ENCODE data around the gene PAH. TPM values are rescaled to one million over a fixed set of nuclear protein-coding genes. Genes with fewer than 3 reads are reported as not detected.

The PAH gene
- total RNA-seq, result under 1 TPM in 1 of 2 donors, not detected in 1; 0.25 TPM

- Mint-ChIP-seq H3K27me3 (ENCODE audit: low read depth) (peaks cover 32% of the 10 kb centered on the region), H3K9me3 (no peaks in the 10 kb centered on the region), H3K4me1 (ENCODE audit: low read depth) (peaks cover 6% of the 10 kb centered on the region), H3K4me3 (peak within 1 kb of the TSS; percentile 67 to 77), H3K27ac (peak within 1 kb of the TSS; percentile 38), H3K36me3 (ENCODE audit: insufficient read depth in 2 of 2) (no peaks in the 10 kb centered on the region)
- ATAC-seq (replicated peaks in 1 of 2), result peak; percentile 72 to 77
- peak; percentile 19 to 25 for DNase-seq
Observed at GRCh38 chr12:102917026-102917787, at the start of gene PAH. TSS of gene PAH (minus strand) at chr12:102917244. CDS start at chr12:102917130, 114 bp downstream.

- peaks cover 37% of the 10 kb centered on the region for H3K4me1 Mint-ChIP-seq (ENCODE audit: low read depth)
- DNase-seq (no peak), ATAC-seq (replicated peaks in 1 of 2) (no peak)
- H3K27ac Mint-ChIP-seq, result no peak overlapping the region
- peaks cover 11% of the 10 kb centered on the region in 2 donors for H3K36me3 Mint-ChIP-seq (ENCODE audit: insufficient read depth in 2 of 2)
- H3K27me3 Mint-ChIP-seq (ENCODE audit: low read depth), result peaks cover 96% of the 10 kb centered on the region
- H3K4me3 Mint-ChIP-seq, result no peak overlapping the region
- peaks cover 0 to 3% of the 10 kb centered on the region in 2 donors for H3K9me3 Mint-ChIP-seq
Observed at GRCh38 chr12:102966200-102966863, 49.3 kb upstream of the PAH start.

- Mint-ChIP-seq H3K9me3 (peaks cover 0 to 3% of the 10 kb centered on the region in 2 donors), H3K4me3 (peak overlapping the region; percentile 74 to 90), H3K27ac (no peak overlapping the region), H3K4me1 (ENCODE audit: low read depth) (peaks cover 40% of the 10 kb centered on the region), H3K27me3 (ENCODE audit: low read depth) (peaks cover 96% of the 10 kb centered on the region), H3K36me3 (ENCODE audit: insufficient read depth in 2 of 2) (peaks cover 11% of the 10 kb centered on the region in 2 donors)
- DNase-seq (no peak), ATAC-seq (replicated peaks in 1 of 2) (peak in 1 of 2 donors; percentile 7)
Observed at GRCh38 chr12:102965281-102966155, 48.5 kb upstream of the PAH start.

- H3K4me3 Mint-ChIP-seq, result peak overlapping the region; percentile 74 to 90
- peaks cover 11% of the 10 kb centered on the region in 2 donors for H3K36me3 Mint-ChIP-seq (ENCODE audit: insufficient read depth in 2 of 2)
- no peak overlapping the region for H3K27ac Mint-ChIP-seq
- H3K9me3 Mint-ChIP-seq, result peaks cover 0 to 3% of the 10 kb centered on the region in 2 donors
- peaks cover 96% of the 10 kb centered on the region for H3K27me3 Mint-ChIP-seq (ENCODE audit: low read depth)
- peak in 1 of 2 donors; percentile 17 for DNase-seq
- peaks cover 40% of the 10 kb centered on the region for H3K4me1 Mint-ChIP-seq (ENCODE audit: low read depth)
- ATAC-seq (replicated peaks in 1 of 2), result peak; percentile 56 to 66
Observed at GRCh38 chr12:102964872-102965271, 47.8 kb upstream of the PAH start.

- peaks cover 11% of the 10 kb centered on the region in 2 donors for H3K36me3 Mint-ChIP-seq (ENCODE audit: insufficient read depth in 2 of 2)
- DNase-seq, result no peak
- H3K4me3 Mint-ChIP-seq, result no peak overlapping the region
- H3K27me3 Mint-ChIP-seq (ENCODE audit: low read depth), result peaks cover 100% of the 10 kb centered on the region
- ATAC-seq (replicated peaks in 1 of 2), result no peak
- H3K9me3 Mint-ChIP-seq, result peaks cover 0 to 3% of the 10 kb centered on the region in 2 donors
- H3K4me1 Mint-ChIP-seq (ENCODE audit: low read depth), result peaks cover 47% of the 10 kb centered on the region
- no peak overlapping the region for H3K27ac Mint-ChIP-seq
Observed at GRCh38 chr12:102963796-102964195, 46.8 kb upstream of the PAH start.

GRCh38 chr12:102962986-102963385 lies 45.9 kb upstream of the PAH start:
- H3K4me3 Mint-ChIP-seq, result peak overlapping the region; percentile 76 to 82
- DNase-seq, result no peak
- peaks cover 49% of the 10 kb centered on the region for H3K4me1 Mint-ChIP-seq (ENCODE audit: low read depth)
- H3K27me3 Mint-ChIP-seq (ENCODE audit: low read depth), result peaks cover 96% of the 10 kb centered on the region
- H3K27ac Mint-ChIP-seq, result no peak overlapping the region
- H3K36me3 Mint-ChIP-seq (ENCODE audit: insufficient read depth in 2 of 2), result peaks cover 11% of the 10 kb centered on the region in 2 donors
- peaks cover 0 to 3% of the 10 kb centered on the region in 2 donors for H3K9me3 Mint-ChIP-seq
- no peak for ATAC-seq (replicated peaks in 1 of 2)

GRCh38 chr12:102962532-102962931 lies 45.5 kb upstream of the PAH start:
- H3K4me3 Mint-ChIP-seq, result peak overlapping the region; percentile 76 to 82
- H3K4me1 Mint-ChIP-seq (ENCODE audit: low read depth), result peaks cover 49% of the 10 kb centered on the region
- ATAC-seq (replicated peaks in 1 of 2) (no peak), DNase-seq (no peak)
- H3K36me3 Mint-ChIP-seq (ENCODE audit: insufficient read depth in 2 of 2), result peaks cover 11% of the 10 kb centered on the region in 2 donors
- H3K27me3 Mint-ChIP-seq (ENCODE audit: low read depth), result peaks cover 96% of the 10 kb centered on the region
- peaks cover 0 to 2% of the 10 kb centered on the region in 2 donors for H3K9me3 Mint-ChIP-seq
- no peak overlapping the region for H3K27ac Mint-ChIP-seq

GRCh38 chr12:102961466-102961855 lies 44.4 kb upstream of the PAH start:
- Mint-ChIP-seq H3K4me1 (ENCODE audit: low read depth) (peaks cover 57% of the 10 kb centered on the region), H3K4me3 (peak overlapping the region; percentile 76 to 82), H3K27me3 (ENCODE audit: low read depth) (peaks cover 96% of the 10 kb centered on the region)

GRCh38 chr12:102960766-102961465 lies 43.9 kb upstream of the PAH start:
- Mint-ChIP-seq H3K9me3 (peaks cover 0 to 2% of the 10 kb centered on the region in 2 donors), H3K36me3 (ENCODE audit: insufficient read depth in 2 of 2) (peaks cover 11 to 14% of the 10 kb centered on the region in 2 donors), H3K27me3 (ENCODE audit: low read depth) (peaks cover 95% of the 10 kb centered on the region), H3K4me1 (ENCODE audit: low read depth) (peaks cover 57% of the 10 kb centered on the region), H3K4me3 (peak overlapping the region; percentile 76 to 82), H3K27ac (no peak overlapping the region)
- no peak for ATAC-seq (replicated peaks in 1 of 2)
- DNase-seq, result no peak

More at GRCh38 chr12:102961466-102961855, 44.4 kb upstream of the PAH start:
- H3K36me3 Mint-ChIP-seq (ENCODE audit: insufficient read depth in 2 of 2), result peaks cover 11 to 13% of the 10 kb centered on the region in 2 donors
- H3K9me3 Mint-ChIP-seq, result peaks cover 0 to 2% of the 10 kb centered on the region in 2 donors
- H3K27ac Mint-ChIP-seq, result no peak overlapping the region
- ATAC-seq (replicated peaks in 1 of 2) (no peak), DNase-seq (no peak)

GRCh38 chr12:102959391-102959790 lies 42.3 kb upstream of the PAH start:
- Mint-ChIP-seq H3K9me3 (peaks cover 0 to 2% of the 10 kb centered on the region in 2 donors), H3K27ac (no peak overlapping the region)

GRCh38 chr12:102958830-102959176 lies 41.8 kb upstream of the PAH start:
- ATAC-seq (replicated peaks in 1 of 2), result no peak
- Mint-ChIP-seq H3K9me3 (no peaks in the 10 kb centered on the region), H3K27me3 (ENCODE audit: low read depth) (peaks cover 95% of the 10 kb centered on the region), H3K4me3 (peak overlapping the region; percentile 66 to 83), H3K36me3 (ENCODE audit: insufficient read depth in 2 of 2) (peaks cover 2 to 5% of the 10 kb centered on the region in 2 donors), H3K4me1 (ENCODE audit: low read depth) (peaks cover 60% of the 10 kb centered on the region), H3K27ac (no peak overlapping the region)
- DNase-seq, result no peak

More at GRCh38 chr12:102959391-102959790, 42.3 kb upstream of the PAH start:
- Mint-ChIP-seq H3K27me3 (ENCODE audit: low read depth) (peaks cover 95% of the 10 kb centered on the region), H3K4me3 (peak overlapping the region; percentile 66 to 83), H3K36me3 (ENCODE audit: insufficient read depth in 2 of 2) (peaks cover 6 to 8% of the 10 kb centered on the region in 2 donors), H3K4me1 (ENCODE audit: low read depth) (peaks cover 54% of the 10 kb centered on the region)
- DNase-seq (no peak), ATAC-seq (replicated peaks in 1 of 2) (no peak)

All from activated T-cell treated with anti-CD3 and anti-CD28 coated beads, Interleukin-2, amount 50 U/mL, for 72 hours (primary cell).